Nephron (organoid): ENCODE measurements around the gene SYNPO2.

Source experiments
- H3K27ac Mint-ChIP-seq, 3 experiments: 2 replicates each; pipeline ENCODE4 v1.8.0; 2020; ENCODE audit warnings: mixed read lengths in 3 of 3, mild to moderate bottlenecking in 2 of 3, moderate library complexity in 1 of 3
- H3K27me3 Mint-ChIP-seq: 2 replicates; pipeline ENCODE4 v1.8.0; 2021; ENCODE audit warnings: low read depth, mild to moderate bottlenecking, moderate library complexity, mixed read lengths
- H3K36me3 Mint-ChIP-seq: 2 replicates; pipeline ENCODE4 v1.8.0; 2020; ENCODE audit warnings: low read depth, mixed read lengths
- H3K4me1 Mint-ChIP-seq: 2 replicates; pipeline ENCODE4 v1.8.0; 2020; ENCODE audit warnings: mixed read lengths
- H3K4me3 Mint-ChIP-seq, 3 experiments: 2 replicates each; pipeline ENCODE4 v1.8.0; 2020; ENCODE audit warnings: mild to moderate bottlenecking in 3 of 3, mixed read lengths in 3 of 3, moderate library complexity in 2 of 3
- H3K9me3 Mint-ChIP-seq: 2 replicates; pipeline ENCODE4 v1.8.0; 2020; ENCODE audit warnings: mixed read lengths
- CTCF ChIP-seq, 3 experiments: fragments of 200-600 bp; sonication (generic); IDR thresholded peaks; one replicate each; pipeline ENCODE4 v1.5.0; 2021; ENCODE audit warnings: antibody characterized with exemption in 3 of 3; ENCODE audit not compliant: unreplicated experiment in 3 of 3

Gene SYNPO2

DNA sequence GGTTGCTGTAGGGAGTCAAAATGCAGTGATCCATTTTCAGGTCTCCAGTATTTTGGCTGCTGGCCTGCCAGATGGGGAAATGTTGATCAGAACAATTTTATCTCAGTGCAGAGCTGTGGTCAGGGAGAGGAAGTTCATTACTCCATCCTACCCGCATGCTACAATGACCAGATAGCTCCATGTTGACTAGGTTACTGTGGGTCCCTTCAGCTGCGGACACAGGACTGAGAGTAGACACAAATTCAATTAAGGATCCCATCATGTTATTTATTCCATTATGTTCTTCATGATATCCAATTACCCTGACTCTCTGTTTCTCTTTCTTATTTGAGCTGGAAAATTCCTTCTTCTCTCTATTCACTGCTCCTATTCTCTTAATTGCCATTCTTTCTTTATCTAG lies 16.3 kb downstream of the SYNPO2 start:
- Mint-ChIP-seq H3K4me3 (peak overlapping the region in 2 of 3 experiments; percentile 11 to 53), H3K4me1 (peaks cover 49% of the 10 kb centered on the region), H3K36me3 (no peaks in the 10 kb centered on the region), H3K9me3 (no peaks in the 10 kb centered on the region), H3K27me3 (no peaks in the 10 kb centered on the region), H3K27ac (peak overlapping the region; percentile 94 to 97 (median 96))
- TF ChIP-seq CTCF (IDR thresholded peaks at IDR 0.05; ENCODE audit: unreplicated experiment in 3 of 3) = no peak

DNA sequence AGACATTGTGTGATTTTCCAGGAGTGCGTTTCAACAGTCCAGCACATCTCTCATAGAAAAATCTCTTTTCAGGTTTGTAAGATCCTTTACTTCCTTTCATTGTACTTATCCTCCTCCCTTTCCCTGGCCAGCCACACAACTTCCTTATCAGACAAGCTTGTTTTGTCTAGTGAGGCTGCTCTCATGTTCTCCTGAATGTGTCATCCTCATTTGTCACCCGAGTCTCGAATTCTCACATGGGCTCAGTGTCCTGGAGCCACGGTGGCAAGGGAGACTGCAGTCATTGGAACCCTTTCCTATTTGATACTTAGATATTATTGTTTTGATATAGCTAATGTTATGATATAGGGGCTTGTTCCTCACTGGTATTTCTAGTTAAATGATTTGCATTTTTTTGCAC lies 16.9 kb downstream of the SYNPO2 start:
- no peaks in the 10 kb centered on the region for H3K36me3 Mint-ChIP-seq
- H3K4me3 Mint-ChIP-seq = peak overlapping the region in 1 of 3 experiments; percentile 53
- H3K9me3 Mint-ChIP-seq = no peaks in the 10 kb centered on the region
- peak overlapping the region; percentile 94 to 97 (median 96) for H3K27ac Mint-ChIP-seq
- H3K27me3 Mint-ChIP-seq = no peaks in the 10 kb centered on the region
- H3K4me1 Mint-ChIP-seq = peaks cover 56% of the 10 kb centered on the region
- TF ChIP-seq CTCF (IDR thresholded peaks at IDR 0.05; ENCODE audit: unreplicated experiment in 3 of 3) = no peak

- H3K4me1 Mint-ChIP-seq = peaks cover 44% of the 10 kb centered on the region
- no peak for TF ChIP-seq CTCF (IDR thresholded peaks at IDR 0.05; ENCODE audit: unreplicated experiment in 3 of 3)
- H3K9me3 Mint-ChIP-seq = no peaks in the 10 kb centered on the region
- no peaks in the 10 kb centered on the region for H3K36me3 Mint-ChIP-seq
- H3K4me3 Mint-ChIP-seq = no peak overlapping the region
- no peaks in the 10 kb centered on the region for H3K27me3 Mint-ChIP-seq
- peak overlapping the region; percentile 12 to 81 (median 78) for H3K27ac Mint-ChIP-seq
Observed at GRCh38 chr4:118909173-118909956, 20.7 kb downstream of the SYNPO2 start.

DNA sequence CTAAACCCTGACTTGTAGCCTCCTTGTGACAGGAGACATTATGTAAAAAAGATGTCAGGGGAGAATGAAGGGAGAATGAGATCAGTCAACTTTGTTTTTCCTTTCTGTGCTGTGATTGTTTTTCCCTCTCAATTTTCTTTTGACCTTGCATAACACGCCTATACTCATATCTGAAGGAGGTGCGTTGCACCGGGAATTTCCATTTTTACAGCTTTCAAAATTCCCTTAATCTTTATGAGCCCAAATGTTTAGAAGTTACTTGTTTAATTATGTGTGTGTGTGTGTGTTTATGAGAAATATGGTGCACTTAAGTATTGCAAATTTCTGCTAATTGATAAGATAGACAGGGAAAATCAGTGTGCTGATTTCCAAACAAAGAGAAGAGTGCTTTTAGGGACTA lies 21.6 kb downstream of the SYNPO2 start:
- no peaks in the 10 kb centered on the region for H3K36me3 Mint-ChIP-seq
- H3K4me1 Mint-ChIP-seq = peaks cover 36% of the 10 kb centered on the region
- TF ChIP-seq CTCF (IDR thresholded peaks at IDR 0.05; ENCODE audit: unreplicated experiment in 3 of 3) = no peak
- H3K27ac Mint-ChIP-seq = peak overlapping the region in 2 of 3 experiments; percentile 78 to 81
- H3K27me3 Mint-ChIP-seq = no peaks in the 10 kb centered on the region
- no peak overlapping the region for H3K4me3 Mint-ChIP-seq
- H3K9me3 Mint-ChIP-seq = no peaks in the 10 kb centered on the region

DNA sequence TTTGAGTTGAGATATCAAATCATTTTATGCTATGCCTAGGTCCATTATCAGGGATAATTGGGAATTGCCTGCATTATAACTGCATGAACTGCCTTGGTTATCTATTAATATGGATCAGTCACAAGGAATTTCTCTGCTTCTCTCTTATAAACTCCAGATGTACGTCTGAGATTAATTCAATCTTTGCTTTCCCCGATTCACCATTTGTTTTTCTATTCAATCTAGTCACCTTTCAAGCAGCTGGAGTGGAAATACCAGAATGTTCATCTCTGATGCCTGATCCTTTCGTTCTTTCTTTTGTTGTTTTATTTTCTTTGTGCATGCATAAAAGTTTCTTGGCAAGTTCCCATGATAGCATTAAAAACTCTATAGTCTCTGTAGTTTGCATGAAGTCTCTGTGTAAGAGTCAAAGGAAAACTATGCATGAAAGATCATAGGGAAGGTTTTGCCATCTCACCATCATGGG lies 22.6 kb downstream of the SYNPO2 start:
- Mint-ChIP-seq H3K4me1 (peaks cover 29% of the 10 kb centered on the region), H3K9me3 (no peaks in the 10 kb centered on the region), H3K4me3 (peak overlapping the region in 1 of 3 experiments; percentile 5), H3K27me3 (no peaks in the 10 kb centered on the region), H3K36me3 (no peaks in the 10 kb centered on the region), H3K27ac (peak overlapping the region; percentile 24 to 81 (median 78))
- no peak for TF ChIP-seq CTCF (IDR thresholded peaks at IDR 0.05; ENCODE audit: unreplicated experiment in 3 of 3)

- Mint-ChIP-seq H3K36me3 (no peaks in the 10 kb centered on the region), H3K27ac (no peak overlapping the region), H3K27me3 (no peaks in the 10 kb centered on the region), H3K4me1 (peaks cover 31% of the 10 kb centered on the region), H3K9me3 (no peaks in the 10 kb centered on the region), H3K4me3 (no peak overlapping the region)
- TF ChIP-seq CTCF (IDR thresholded peaks at IDR 0.05; ENCODE audit: unreplicated experiment in 3 of 3) = no peak
Observed at GRCh38 chr4:118915468-118915867, 26.8 kb downstream of the SYNPO2 start.
